Spleen (tissue), 7 donors: ENCODE results near the gene EZH1.

Source experiments
- POLR2AphosphoS5 ChIP-seq, 3 donors: sonication (generic); formaldehyde crosslinking; IDR thresholded peaks; one replicate each; pipeline ENCODE4 v1.5.1; 2017; ENCODE audit warnings: antibody characterized with exemption in 3 of 3
- TF ChIP-seq, protein P1 (sequence below), 11 experiments: fragments of 200-600 bp in 7 of 11; fragments of 450-650 bp in 4 of 11; sonication (generic) in 4 of 11; IDR thresholded peaks in 8 of 11; conservative IDR thresholded peaks in 3 of 11; 1 replicate in 7 of 11; 2 replicates in 4 of 11; pipeline versions ENCODE4 v1.4.0 to v1.8.0; 2016 to 2021; ENCODE audit warnings: antibody characterized with exemption in 11 of 11, inconsistent platforms in 4 of 11, mild to moderate bottlenecking in 1 of 11
- donor health status: DM: no; HTN: no; CAD: no; lungs with moderate emphysema.
- donor health status: DM: no; HTN: no; CAD: no.
- donor health status: DM: no; HTN: no; CAD: no.

DNA sequence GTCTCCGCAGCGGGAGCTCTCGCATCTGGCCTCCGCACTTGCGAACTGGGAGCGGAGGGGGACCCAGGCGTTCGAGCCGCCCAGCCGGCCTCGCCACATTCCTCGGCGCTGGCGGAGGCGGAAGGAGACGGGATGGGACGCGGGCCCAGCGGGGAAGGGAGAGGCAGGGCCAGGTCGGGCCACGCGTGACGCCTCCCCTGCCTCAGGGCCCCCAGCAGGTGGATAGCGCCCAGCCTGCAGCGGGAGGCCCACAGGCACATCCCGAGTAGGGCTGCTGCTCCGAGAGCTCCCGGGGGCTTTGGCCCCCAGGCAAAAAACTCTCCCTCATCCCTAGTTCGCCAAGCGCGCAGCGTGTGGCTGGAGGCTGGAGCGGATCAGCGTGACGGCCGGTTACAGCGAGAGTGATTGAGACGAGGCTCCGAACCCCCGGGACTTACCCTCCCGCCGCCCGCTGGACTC is 68.8 kb downstream of the EZH1 start:
- TF ChIP-seq, protein P1, sequence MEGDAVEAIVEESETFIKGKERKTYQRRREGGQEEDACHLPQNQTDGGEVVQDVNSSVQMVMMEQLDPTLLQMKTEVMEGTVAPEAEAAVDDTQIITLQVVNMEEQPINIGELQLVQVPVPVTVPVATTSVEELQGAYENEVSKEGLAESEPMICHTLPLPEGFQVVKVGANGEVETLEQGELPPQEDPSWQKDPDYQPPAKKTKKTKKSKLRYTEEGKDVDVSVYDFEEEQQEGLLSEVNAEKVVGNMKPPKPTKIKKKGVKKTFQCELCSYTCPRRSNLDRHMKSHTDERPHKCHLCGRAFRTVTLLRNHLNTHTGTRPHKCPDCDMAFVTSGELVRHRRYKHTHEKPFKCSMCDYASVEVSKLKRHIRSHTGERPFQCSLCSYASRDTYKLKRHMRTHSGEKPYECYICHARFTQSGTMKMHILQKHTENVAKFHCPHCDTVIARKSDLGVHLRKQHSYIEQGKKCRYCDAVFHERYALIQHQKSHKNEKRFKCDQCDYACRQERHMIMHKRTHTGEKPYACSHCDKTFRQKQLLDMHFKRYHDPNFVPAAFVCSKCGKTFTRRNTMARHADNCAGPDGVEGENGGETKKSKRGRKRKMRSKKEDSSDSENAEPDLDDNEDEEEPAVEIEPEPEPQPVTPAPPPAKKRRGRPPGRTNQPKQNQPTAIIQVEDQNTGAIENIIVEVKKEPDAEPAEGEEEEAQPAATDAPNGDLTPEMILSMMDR (IDR thresholded peaks at IDR 0.05 in 8 of 11, conservative IDR thresholded peaks at IDR 0.05 in 3 of 11) = no peak
- peak in 2 of 3 donors; percentile 36 to 58 for TF ChIP-seq POLR2AphosphoS5 (IDR thresholded peaks at IDR 0.05)
